IMR-90 (cell line): ENCODE data around the gene NPAS3. TPM values are rescaled to one million over a fixed set of nuclear protein-coding genes. Genes with fewer than 3 reads are reported as not detected.

Source experiments
- ATAC-seq: fragments of 200-7000 bp; cut with Tn5 transposase; 2 replicates; pipeline ENCODE4 v1.9.1; 2020; ENCODE audit warnings: low read depth, mild to moderate bottlenecking, moderate library complexity
- BruUV-seq: library from RNA; stranded (reverse); fragments of 400-500 nt; replicated peaks from 2 replicates; lab custom pipeline; 2021; lab: Mats Ljungman, UMichigan
- CTCF ChIA-PET: fragments of 300-600 bp; formaldehyde crosslinking; extraction: SDS; loops from one replicate; lab custom pipeline; 2021; ENCODE audit warnings: antibody characterized with exemption; lab: Yijun Ruan, JAX
- POLR2A ChIA-PET: fragments of 300-600 bp; sonication (Branson Sonifier 250); formaldehyde crosslinking; loops from one replicate; lab custom pipeline; 2022; ENCODE audit warnings: antibody characterized with exemption; ENCODE audit not compliant: unreplicated experiment; lab: Charles Lee
- DNase-seq: peaks from one replicate; pipeline ENCODE4 v3.0.0; 2013
- H2AFZ ChIP-seq: replicated peaks from 2 replicates; pipeline ENCODE3; 2013; ENCODE audit warnings: low read length, mild to moderate bottlenecking; ENCODE audit not compliant: poor library complexity
- H2AK5ac ChIP-seq: 2 replicates; pipeline ENCODE4 v1.6.1; 2013; ENCODE audit warnings: low read depth, low read length, inconsistent platforms
- H2AK9ac ChIP-seq: replicated peaks from 2 replicates; pipeline ENCODE3; 2013; ENCODE audit warnings: mild to moderate bottlenecking, low read depth, low read length, moderate library complexity; ENCODE audit not compliant: poor library complexity
- H2BK120ac ChIP-seq: 2 replicates; pipeline ENCODE4 v1.6.1; 2013; ENCODE audit warnings: low read depth, low read length, inconsistent platforms
- H2BK15ac ChIP-seq: 3 replicates; pipeline ENCODE4 v1.6.1; 2013; ENCODE audit warnings: low read depth, low read length, inconsistent platforms
- H2BK20ac ChIP-seq: 2 replicates; pipeline ENCODE4 v1.6.1; 2013; ENCODE audit warnings: low read depth, mild to moderate bottlenecking, inconsistent platforms, low read length, moderate library complexity
- H2BK5ac ChIP-seq: 2 replicates; pipeline ENCODE4 v1.6.1; 2013; ENCODE audit warnings: mild to moderate bottlenecking, low read depth, low read length, inconsistent platforms; ENCODE audit not compliant: poor library complexity, severe bottlenecking
- H3K14ac ChIP-seq: replicated peaks from 2 replicates; pipeline ENCODE4 v1.6.1; 2013; ENCODE audit warnings: low read depth, low read length, inconsistent platforms
- H3K18ac ChIP-seq: 2 replicates; pipeline ENCODE4 v1.6.1; 2013; ENCODE audit warnings: low read depth, low read length, control low read depth
- H3K23ac ChIP-seq: 2 replicates; pipeline ENCODE4 v1.6.1; 2013; ENCODE audit warnings: low read depth, low read length, inconsistent platforms
- H3K27ac ChIP-seq: 2 replicates; pipeline ENCODE4 v1.5.1; 2013; ENCODE audit warnings: mild to moderate bottlenecking, control low read depth, low read length; ENCODE audit not compliant: insufficient read depth
- H3K27me3 ChIP-seq: 2 replicates; pipeline ENCODE4 v1.6.1; 2013; ENCODE audit warnings: low read length; ENCODE audit not compliant: control insufficient read depth, insufficient read depth
- H3K36me3 ChIP-seq: 2 replicates; pipeline ENCODE4 v1.6.1; 2013; ENCODE audit warnings: low read length, mixed read lengths; ENCODE audit not compliant: control insufficient read depth, insufficient read depth
- H3K4ac ChIP-seq: 2 replicates; pipeline ENCODE4 v1.6.1; 2013; ENCODE audit warnings: low read depth, low read length, inconsistent platforms
- H3K4me1 ChIP-seq: 2 replicates; pipeline ENCODE4 v1.6.1; 2013; ENCODE audit warnings: low read length, mixed read lengths; ENCODE audit not compliant: control insufficient read depth, insufficient read depth
- H3K4me2 ChIP-seq: 2 replicates; pipeline ENCODE4 v1.6.1; 2013; ENCODE audit warnings: low read depth, mild to moderate bottlenecking, control low read depth, low read length, moderate library complexity
- H3K4me3 ChIP-seq: 2 replicates; pipeline ENCODE4 v1.5.1; 2013; ENCODE audit warnings: low read depth, mild to moderate bottlenecking, control low read depth, low read length, moderate library complexity; ENCODE audit not compliant: insufficient read depth
- H3K56ac ChIP-seq: 2 replicates; pipeline ENCODE4 v1.6.1; 2013; ENCODE audit warnings: low read length, inconsistent platforms; ENCODE audit not compliant: insufficient read depth; ENCODE audit errors: extremely low read depth
- H3K79me1 ChIP-seq, 2 experiments: 2 replicates each; pipeline ENCODE4 v1.6.1; 2013; ENCODE audit warnings: low read length in 2 of 2, inconsistent platforms in 1 of 2, low read depth in 1 of 2
- H3K9ac ChIP-seq: 2 replicates; pipeline ENCODE4 v1.6.1; 2013; ENCODE audit warnings: low read depth, low read length, control low read depth
- H3K9me1 ChIP-seq: 2 replicates; pipeline ENCODE4 v1.6.1; 2013; ENCODE audit warnings: low read length, inconsistent platforms; ENCODE audit not compliant: insufficient read depth
- H3K9me3 ChIP-seq: 2 replicates; pipeline ENCODE4 v1.6.1; 2013; ENCODE audit warnings: low read length; ENCODE audit not compliant: control insufficient read depth, insufficient read depth
- H4K20me1 ChIP-seq: 2 replicates; pipeline ENCODE4 v1.6.1; 2013; ENCODE audit warnings: low read length, inconsistent platforms; ENCODE audit not compliant: insufficient read depth
- H4K5ac ChIP-seq: 2 replicates; pipeline ENCODE4 v1.6.1; 2013; ENCODE audit warnings: mild to moderate bottlenecking, low read depth, low read length, control low read depth
- H4K8ac ChIP-seq, 2 experiments: 2 replicates each; pipeline ENCODE4 v1.6.1; 2013; ENCODE audit warnings: low read depth in 2 of 2, low read length in 2 of 2, control low read depth in 1 of 2, inconsistent platforms in 1 of 2
- H4K91ac ChIP-seq: 2 replicates; pipeline ENCODE4 v1.6.1; 2013; ENCODE audit warnings: low read depth, low read length, inconsistent platforms; ENCODE audit not compliant: insufficient read depth
- CEBPB ChIP-seq: IDR thresholded peaks from 2 replicates; pipeline ENCODE4 v1.6.1; 2012; ENCODE audit warnings: low read depth, low read length, improper control_type of control experiment
- MAFK ChIP-seq: IDR thresholded peaks from 2 replicates; pipeline ENCODE4 v1.6.1; 2012; ENCODE audit warnings: low read depth, low read length, improper control_type of control experiment
- MXI1 ChIP-seq: IDR thresholded peaks from 2 replicates; pipeline ENCODE4 v1.6.1; 2012; ENCODE audit warnings: low read depth, mild to moderate bottlenecking, low read length, moderate library complexity, borderline replicate concordance
- NFE2L2 ChIP-seq: fragments of 150-350 bp; IDR thresholded peaks from 2 replicates; pipeline ENCODE4 v1.6.1; 2016; ENCODE audit warnings: low read depth, mild to moderate bottlenecking, low read length
- POLR2A ChIP-seq: IDR thresholded peaks from 2 replicates; pipeline ENCODE4 v1.6.1; 2012; ENCODE audit warnings: mild to moderate bottlenecking, low read depth, low read length
- RAD21 ChIP-seq: IDR thresholded peaks from 2 replicates; pipeline ENCODE4 v1.6.1; 2012; ENCODE audit warnings: low read length, improper control_type of control experiment
- RCOR1 ChIP-seq: IDR thresholded peaks from 2 replicates; pipeline ENCODE4 v1.6.1; 2012; ENCODE audit warnings: mild to moderate bottlenecking, low read length, improper control_type of control experiment; ENCODE audit not compliant: insufficient replicate concordance
- SMC3 ChIP-seq: fragments of 150-350 bp; IDR thresholded peaks from 2 replicates; pipeline ENCODE4 v1.6.1; 2016; ENCODE audit warnings: low read depth, mild to moderate bottlenecking, antibody characterized with exemption, low read length, moderate library complexity
- USF2 ChIP-seq: fragments of 150-350 bp; IDR thresholded peaks from 2 replicates; pipeline ENCODE4 v1.6.1; 2017; ENCODE audit warnings: mild to moderate bottlenecking, antibody characterized with exemption, low read length, low read depth
- WGBS, 2 experiments: methylation state at CpG; one replicate each; pipeline versions ENCODE4 v1.1.5 to v1.1.7; 2013; ENCODE audit warnings: missing lambda C conversion rate in 2 of 2; ENCODE audit not compliant: insufficient read length in 1 of 2; ENCODE audit errors: extremely low coverage in 2 of 2; 5-methylcytosine and 5-hydroxymethylcytosine counted together
- dilution Hi-C: fragments of 300-500 bp; cut with HindIII; formaldehyde crosslinking; loops from one replicate; pipeline ENCODE4 v1.14.3; 2018; ENCODE audit warnings: low sequenced_read_pairs; ENCODE audit not compliant: unreplicated experiment
- in situ Hi-C: fragments of 300-500 bp; cut with MboI; formaldehyde crosslinking; loops from 3 replicates; pipeline ENCODE4 v1.14.3; 2019; ENCODE audit warnings: low sequenced_read_pairs, inconsistent platforms, mixed read lengths
- intact Hi-C: fragments of 100-400 bp; cut with micrococcal nuclease; formaldehyde crosslinking; loops from 2 replicates; pipeline ENCODE4 v1.10.0; 2022
- polyA plus RNA-seq, 3 experiments: library from polyadenylated mRNA; depleted of rRNA; stranded (reverse); fragments of >200 nt; gene quantifications; 2 replicates each; pipeline ENCODE4 v1.2.3, GENCODE V29; 2012; ENCODE audit warnings: low replicate concordance in 1 of 3
- total RNA-seq: library from RNA; depleted of rRNA; stranded (reverse); fragments of >200 nt; gene quantifications from 2 replicates; pipeline ENCODE4 v1.2.3, GENCODE V29; 2012

The NPAS3 gene
- total and polyA plus RNA-seq, 2 of the 4 experiments (the other 2 are of a cell fraction): not detected

GRCh38 chr14:33184587-33184986, 245.9 kb downstream of the NPAS3 start:
- no peak overlapping the region for H3K18ac ChIP-seq
- no TSS peak for BruUV-seq
- ATAC-seq: no peak

More at GRCh38 chr14:33184587-33184986, 245.9 kb downstream of the NPAS3 start:
- Histone ChIP-seq H3K27me3 (no peaks in the 10 kb centered on the region), H3K4ac (no peak overlapping the region), H2AFZ (no peak overlapping the region), H3K9me3 (no peaks in the 10 kb centered on the region), H3K27ac (no peak overlapping the region), H3K9me1 (no peaks in the 10 kb centered on the region), H4K5ac (no peak overlapping the region), H4K20me1 (no peaks in the 10 kb centered on the region), H3K23ac (no peak overlapping the region), H3K4me1 (no peaks in the 10 kb centered on the region), H3K79me1 (no peaks in the 10 kb centered on the region), H2BK120ac (no peak overlapping the region), H3K56ac (no peak overlapping the region), H3K14ac (no peak overlapping the region), H2BK15ac (no peak overlapping the region), H3K4me2 (no peak overlapping the region), H2BK20ac (no peak overlapping the region), H4K91ac (no peak overlapping the region), H3K36me3 (no peaks in the 10 kb centered on the region), H2AK9ac (no peak overlapping the region), H3K4me3 (no peak overlapping the region), H2AK5ac (no peak overlapping the region), H4K8ac (no peak overlapping the region), H2BK5ac (no peak overlapping the region), H3K9ac (no peak overlapping the region)
- DNase-seq: no peak
- TF ChIP-seq CEBPB: no peak
- TF ChIP-seq MXI1: no peak
- TF ChIP-seq RCOR1: no peak
- TF ChIP-seq RAD21: no peak
- no peak for TF ChIP-seq USF2
- no peak for TF ChIP-seq NFE2L2
- TF ChIP-seq MAFK: no peak
- no peak for TF ChIP-seq POLR2A
- no peak for TF ChIP-seq SMC3
- ChIA-PET CTCF (no interaction called here), POLR2A (no interaction called here)
- dilution Hi-C loops (no loop called here), intact Hi-C loops (no loop called here), in situ Hi-C loops (no loop called here)
- no CpG with 5 or more reads among the region's 2 CpGs for WGBS, 2 experiments
